Glomerular visceral epithelial cell (primary cell): ENCODE measurements around the gene KCNG2.

Source experiments
- DNase-seq: peaks from one replicate; pipeline ENCODE4 v3.0.0-alpha.2; 2016; ENCODE audit errors: extremely low spot score

Gene KCNG2

DNA sequence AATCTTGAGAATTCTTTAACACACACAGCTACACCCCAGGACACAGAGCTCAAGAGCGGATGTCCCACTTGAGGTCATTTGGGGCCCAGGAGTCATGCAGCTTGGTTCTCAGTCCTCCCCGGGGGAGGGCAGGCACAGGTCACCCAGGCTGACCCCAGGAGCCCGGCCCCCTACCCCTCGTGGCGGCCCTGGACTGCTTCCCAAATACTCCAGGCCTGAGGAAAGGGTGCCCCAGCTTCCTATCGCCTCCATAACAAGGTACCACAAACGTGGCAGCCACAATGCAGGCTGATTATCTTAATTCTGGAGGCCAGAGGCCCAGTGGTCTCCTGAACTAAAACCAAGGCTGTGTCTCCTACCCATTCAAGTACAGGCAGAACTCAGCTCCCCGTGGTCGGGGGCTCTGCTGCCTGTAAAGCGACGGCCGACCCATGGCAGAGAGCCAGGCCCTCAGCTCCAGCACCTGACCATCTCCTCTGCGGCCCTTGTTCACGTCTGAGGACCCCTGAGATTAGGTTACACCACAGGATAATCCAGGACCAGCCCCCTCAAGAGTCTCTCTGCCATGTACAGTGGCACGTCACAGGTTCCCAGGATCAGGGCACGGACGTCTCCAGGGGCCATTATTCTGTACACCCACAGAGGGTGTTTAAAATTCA, 143.2 kb downstream of the KCNG2 start:
- no peak for DNase-seq

- no peak for DNase-seq
These were observed 143.9 kb downstream of the KCNG2 start for GRCh38 chr18:79941473-79942119.

- DNase-seq, result no peak
These were observed 144.5 kb downstream of the KCNG2 start for GRCh38 chr18:79942211-79942610.

GRCh38 chr18:79942786-79943607, 145.3 kb downstream of the KCNG2 start:
- no peak for DNase-seq

- DNase-seq, result no peak
These were observed 145.9 kb downstream of the KCNG2 start for GRCh38 chr18:79943608-79944125.

GRCh38 chr18:79944126-79944731, 146.5 kb downstream of the KCNG2 start:
- DNase-seq, result no peak

DNA sequence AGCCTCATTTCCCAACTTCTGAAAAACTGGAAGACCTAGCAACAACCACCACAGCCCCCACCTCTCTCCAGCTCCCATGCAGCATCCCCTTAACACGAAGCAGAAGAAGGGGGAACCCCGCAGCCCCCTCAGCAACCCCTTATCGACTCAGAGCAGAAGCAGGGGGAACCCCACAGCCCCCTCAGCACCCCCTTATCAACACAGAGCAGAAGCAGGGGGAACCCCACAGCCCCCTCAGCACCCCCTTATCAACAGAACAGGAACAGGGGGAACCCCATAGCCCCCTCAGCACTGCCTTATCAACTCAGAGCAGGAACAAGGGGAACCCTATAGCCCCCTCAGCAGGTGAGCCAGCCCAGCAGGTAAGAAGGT, 147.0 kb downstream of the KCNG2 start:
- DNase-seq, result no peak

GRCh38 chr18:79945118-79946042, 147.6 kb downstream of the KCNG2 start:
- no peak for DNase-seq

GRCh38 chr18:79947054-79947755, 149.5 kb downstream of the KCNG2 start:
- DNase-seq, result no peak

GRCh38 chr18:79947881-79948610, 150.3 kb downstream of the KCNG2 start:
- DNase-seq, result no peak

GRCh38 chr18:79948719-79949411, 151.1 kb downstream of the KCNG2 start:
- no peak for DNase-seq
